Fibroblast of lung (primary cell): ENCODE measurements around the gene PDIK1L. TPM values are rescaled to one million over a fixed set of nuclear protein-coding genes. Genes with fewer than 3 reads are reported as not detected.

Experiments used
- DNase-seq, 2 donors: peaks; one replicate each; pipeline versions ENCODE4 v3.0.0 to v3.0.0-alpha.2; 2010; ENCODE audit warnings: low read depth in 2 of 2
- H2AFZ ChIP-seq: 2 replicates; pipeline ENCODE4 v1.5.1; 2012; ENCODE audit warnings: low read length, control low read depth, inconsistent platforms
- H3K27ac ChIP-seq: 2 replicates; pipeline ENCODE4 v1.5.1; 2011; ENCODE audit warnings: low read length, control low read depth; ENCODE audit not compliant: insufficient read depth
- H3K27me3 ChIP-seq: 2 replicates; pipeline ENCODE4 v1.5.1; 2011; ENCODE audit warnings: mild to moderate bottlenecking, low read length; ENCODE audit not compliant: control insufficient read depth, insufficient read depth
- H3K36me3 ChIP-seq: 2 replicates; pipeline ENCODE4 v1.5.1; 2011; ENCODE audit warnings: low read length; ENCODE audit not compliant: control insufficient read depth, insufficient read depth
- H3K4me1 ChIP-seq: 2 replicates; pipeline ENCODE4 v1.5.1; 2011; ENCODE audit warnings: low read length; ENCODE audit not compliant: control insufficient read depth, insufficient read depth; ENCODE audit errors: extremely low read depth
- H3K4me2 ChIP-seq: 2 replicates; pipeline ENCODE4 v1.5.1; 2011; ENCODE audit warnings: low read length, control low read depth; ENCODE audit not compliant: insufficient read depth; ENCODE audit errors: extremely low read depth
- H3K4me3 ChIP-seq, 4 experiments: fragments of 200-600 bp in 1 of 4; sonication (generic) in 1 of 4; replicated peaks in 1 of 4; 2 replicates each; pipeline ENCODE4 v1.5.1; 2011 to 2016; ENCODE audit warnings: low read length in 4 of 4, low read depth in 3 of 4, mild to moderate bottlenecking in 3 of 4, control low read depth in 2 of 4, inconsistent platforms in 1 of 4, mixed read lengths in 1 of 4; ENCODE audit not compliant: insufficient read depth in 1 of 4; ENCODE audit errors: control extremely low read depth in 1 of 4
- H3K79me2 ChIP-seq: 2 replicates; pipeline ENCODE4 v1.5.1; 2012; ENCODE audit warnings: mild to moderate bottlenecking, low read length, inconsistent platforms; ENCODE audit not compliant: control insufficient read depth, insufficient read depth
- H3K9ac ChIP-seq: 2 replicates; pipeline ENCODE4 v1.5.1; 2011; ENCODE audit warnings: mild to moderate bottlenecking, low read length, control low read depth; ENCODE audit not compliant: insufficient read depth
- H3K9me3 ChIP-seq: 2 replicates; pipeline ENCODE4 v1.5.1; 2012; ENCODE audit warnings: low read depth, low read length; ENCODE audit not compliant: control insufficient read depth, insufficient read depth
- H4K20me1 ChIP-seq: 2 replicates; pipeline ENCODE4 v1.5.1; 2011; ENCODE audit warnings: low read length; ENCODE audit not compliant: control insufficient read depth, insufficient read depth; ENCODE audit errors: extremely low read depth
- EZH2 ChIP-seq: IDR thresholded peaks from 2 replicates; pipeline ENCODE4 v1.5.1; 2012; ENCODE audit warnings: low read length, control low read depth, mild to moderate bottlenecking; ENCODE audit errors: missing control alignments
- polyA plus RNA-seq, 2 donors: library from polyadenylated mRNA; depleted of rRNA in 1 of 2; stranded (reverse) in 1 of 2; unstranded in 1 of 2; fragments of >200 nt; gene quantifications; 2 replicates each; pipeline ENCODE4 v1.2.1, GENCODE V29; 2011 to 2012; ENCODE audit warnings: missing spikeins in 1 of 2
- total RNA-seq: library from RNA; depleted of rRNA; stranded (reverse); fragments of >200 nt; gene quantifications from 2 replicates; pipeline ENCODE4 v1.2.1, GENCODE V29; 2014
- TF ChIP-seq, protein P1 (sequence below), 2 donors: IDR thresholded peaks in 1 of 2; conservative IDR thresholded peaks in 1 of 2; 1 replicate in 1 of 2; 2 replicates in 1 of 2; pipeline ENCODE4 v1.5.1; 2011 to 2012; ENCODE audit warnings: low read length in 2 of 2, control low read depth in 1 of 2, inconsistent platforms in 1 of 2, low read depth in 1 of 2, mild to moderate bottlenecking in 1 of 2

PDIK1L gene
- total and polyA plus RNA-seq, 2 donors (not counting 1 experiment from before 2014, with no cell fraction given), result 3.0 to 4.3 TPM

DNA sequence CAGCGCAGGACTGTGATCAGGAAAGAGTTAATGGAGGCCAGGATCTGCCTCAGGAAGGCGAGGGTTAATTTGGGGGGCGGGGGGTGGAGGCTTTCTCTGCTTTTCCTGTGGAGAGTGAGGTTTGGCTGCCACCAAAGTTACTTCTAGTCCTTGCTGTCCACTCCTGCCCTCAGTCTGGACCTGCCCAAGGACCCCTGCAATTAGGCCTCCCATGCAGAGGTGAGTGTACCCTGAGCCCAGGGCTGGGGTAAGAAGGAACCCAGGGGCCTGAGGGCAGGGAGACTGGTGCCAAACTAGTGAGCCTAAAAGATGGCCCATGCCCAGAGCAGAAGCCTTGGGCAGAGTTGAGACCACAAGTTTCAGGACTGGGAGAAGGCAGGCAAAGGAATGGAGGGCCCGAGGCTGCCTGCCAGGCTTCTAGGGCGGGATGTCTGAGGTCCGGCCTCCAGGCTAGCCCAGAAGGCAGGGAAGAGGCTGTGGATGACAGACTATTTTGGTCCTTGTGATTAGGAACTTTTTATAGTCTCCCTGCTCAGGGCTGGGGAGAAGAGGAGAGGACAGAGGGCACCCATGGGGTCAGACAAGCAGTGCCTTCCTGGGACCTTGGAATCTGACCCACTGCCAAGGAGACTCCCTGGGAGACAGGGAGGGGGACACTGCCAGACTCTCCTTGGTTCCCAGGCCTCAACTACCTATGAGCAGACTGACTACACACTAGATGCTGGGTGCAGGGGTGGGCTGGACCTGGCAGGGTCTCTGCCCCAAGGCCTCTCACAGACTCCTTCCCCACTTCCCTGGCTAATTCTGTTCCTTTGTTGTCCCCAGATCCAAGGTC, 47.5 kb downstream of the PDIK1L start, which contains the start of gene FAM110D:
FAM110D (plus strand) TSS at position 172 of the 835 bp plus-strand sequence. CDS start 2,213 bp downstream, outside the sequence.
- Histone ChIP-seq H3K9me3 (no peaks in the 10 kb centered on the region), H3K4me2 (no peak within 1 kb of the TSS), H3K4me3 (no peak within 1 kb of the TSS), H3K27me3 (peaks cover 10% of the 10 kb centered on the region), H4K20me1 (no peaks in the 10 kb centered on the region), H3K27ac (no peak within 1 kb of the TSS), H3K9ac (no peak within 1 kb of the TSS), H3K36me3 (no peaks in the 10 kb centered on the region), H2AFZ (no peak within 1 kb of the TSS), H3K4me1 (peaks cover 2% of the 10 kb centered on the region), H3K79me2 (no peaks in the 10 kb centered on the region)
- no peak for TF ChIP-seq EZH2
- TF ChIP-seq, protein P1, sequence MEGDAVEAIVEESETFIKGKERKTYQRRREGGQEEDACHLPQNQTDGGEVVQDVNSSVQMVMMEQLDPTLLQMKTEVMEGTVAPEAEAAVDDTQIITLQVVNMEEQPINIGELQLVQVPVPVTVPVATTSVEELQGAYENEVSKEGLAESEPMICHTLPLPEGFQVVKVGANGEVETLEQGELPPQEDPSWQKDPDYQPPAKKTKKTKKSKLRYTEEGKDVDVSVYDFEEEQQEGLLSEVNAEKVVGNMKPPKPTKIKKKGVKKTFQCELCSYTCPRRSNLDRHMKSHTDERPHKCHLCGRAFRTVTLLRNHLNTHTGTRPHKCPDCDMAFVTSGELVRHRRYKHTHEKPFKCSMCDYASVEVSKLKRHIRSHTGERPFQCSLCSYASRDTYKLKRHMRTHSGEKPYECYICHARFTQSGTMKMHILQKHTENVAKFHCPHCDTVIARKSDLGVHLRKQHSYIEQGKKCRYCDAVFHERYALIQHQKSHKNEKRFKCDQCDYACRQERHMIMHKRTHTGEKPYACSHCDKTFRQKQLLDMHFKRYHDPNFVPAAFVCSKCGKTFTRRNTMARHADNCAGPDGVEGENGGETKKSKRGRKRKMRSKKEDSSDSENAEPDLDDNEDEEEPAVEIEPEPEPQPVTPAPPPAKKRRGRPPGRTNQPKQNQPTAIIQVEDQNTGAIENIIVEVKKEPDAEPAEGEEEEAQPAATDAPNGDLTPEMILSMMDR (conservative IDR thresholded peaks at IDR 0.05 in 1 of 2, IDR thresholded peaks at IDR 0.05 in 1 of 2; ENCODE audit: low read depth in 1 of 2, low read length in 2 of 2), result no peak
- DNase-seq, result no peak

- DNase-seq, result no peak
- Histone ChIP-seq H3K4me2 (no peak overlapping the region), H3K79me2 (no peaks in the 10 kb centered on the region), H3K9me3 (no peaks in the 10 kb centered on the region), H3K4me1 (peaks cover 2% of the 10 kb centered on the region), H3K36me3 (no peaks in the 10 kb centered on the region), H3K9ac (no peak overlapping the region), H3K27ac (no peak overlapping the region), H3K4me3 (no peak overlapping the region), H4K20me1 (no peaks in the 10 kb centered on the region), H2AFZ (no peak overlapping the region), H3K27me3 (peaks cover 10% of the 10 kb centered on the region)
- TF ChIP-seq, protein P1 (conservative IDR thresholded peaks at IDR 0.05 in 1 of 2, IDR thresholded peaks at IDR 0.05 in 1 of 2; ENCODE audit: low read depth in 1 of 2, low read length in 2 of 2), result no peak
- no peak for TF ChIP-seq EZH2
Observed at GRCh38 chr1:26159743-26160039, 48.1 kb downstream of the PDIK1L start.

GRCh38 chr1:26160527-26161414, 49.1 kb downstream of the PDIK1L start:
- H3K4me1 ChIP-seq, result peaks cover 2% of the 10 kb centered on the region
- no peaks in the 10 kb centered on the region for H4K20me1 ChIP-seq
- H3K9ac ChIP-seq, result no peak overlapping the region
- DNase-seq, result no peak
- no peaks in the 10 kb centered on the region for H3K79me2 ChIP-seq
- H3K27ac ChIP-seq, result no peak overlapping the region
- H3K36me3 ChIP-seq, result no peaks in the 10 kb centered on the region
- H3K4me2 ChIP-seq, result peak overlapping the region; percentile 80
- H3K9me3 ChIP-seq, result no peaks in the 10 kb centered on the region
- H2AFZ ChIP-seq, result peak overlapping the region; percentile 35
- peak overlapping the region in 1 of 4 experiments; percentile 45 for H3K4me3 ChIP-seq
- H3K27me3 ChIP-seq, result peaks cover 7% of the 10 kb centered on the region
- TF ChIP-seq, protein P1 (conservative IDR thresholded peaks at IDR 0.05 in 1 of 2, IDR thresholded peaks at IDR 0.05 in 1 of 2; ENCODE audit: low read depth in 1 of 2, low read length in 2 of 2), result no peak
- no peak for TF ChIP-seq EZH2
